WTC11 (cell line): ENCODE measurements around the gene PHB1.

Experiments used
- ATF1 ChIP-seq: sonication (generic); formaldehyde crosslinking; IDR thresholded peaks from 2 replicates; pipeline ENCODE4 v1.8.1; 2023; ENCODE audit warnings: mild to moderate bottlenecking, moderate library complexity, missing genetic modification reagents
- ELF4 ChIP-seq: sonication (generic); formaldehyde crosslinking; IDR thresholded peaks from 2 replicates; pipeline ENCODE4 v1.8.1; 2022; ENCODE audit warnings: low read depth, mild to moderate bottlenecking, moderate library complexity, missing genetic modification reagents
- ERG ChIP-seq: fragments of 250-450 bp; sonication (Bioruptor Pico); IDR thresholded peaks from 2 replicates; pipeline ENCODE4 v1.8.0; 2021; ENCODE audit warnings: mild to moderate bottlenecking
- ETV6 ChIP-seq: sonication (generic); formaldehyde crosslinking; IDR thresholded peaks from 2 replicates; pipeline ENCODE4 v1.8.1; 2022; ENCODE audit warnings: mild to moderate bottlenecking, missing genetic modification reagents
- IRF1 ChIP-seq: sonication (generic); formaldehyde crosslinking; IDR thresholded peaks from 2 replicates; pipeline ENCODE4 v1.8.0; 2023; ENCODE audit warnings: missing genetic modification reagents
- IRF2 ChIP-seq: sonication (generic); formaldehyde crosslinking; IDR thresholded peaks from 2 replicates; pipeline ENCODE4 v1.8.0; 2022; ENCODE audit warnings: low read depth, missing genetic modification reagents, borderline replicate concordance
- KAT7 ChIP-seq: sonication (generic); formaldehyde crosslinking; IDR thresholded peaks from 2 replicates; pipeline ENCODE4 v1.8.1; 2023; ENCODE audit warnings: missing genetic modification reagents, mild to moderate bottlenecking, borderline replicate concordance
- SP1 ChIP-seq: sonication (generic); formaldehyde crosslinking; conservative IDR thresholded peaks from 2 replicates; pipeline ENCODE4 v1.8.1; 2022; ENCODE audit warnings: missing genetic modification reagents
- ZNF671 ChIP-seq: fragments of 250-450 bp; sonication (Bioruptor Pico); IDR thresholded peaks from 2 replicates; pipeline ENCODE4 v1.8.0; 2021; ENCODE audit warnings: mild to moderate bottlenecking
- TF ChIP-seq, protein P1 (sequence below): fragments of 200-600 bp; IDR thresholded peaks from 2 replicates; pipeline ENCODE4 v1.8.0; 2022; ENCODE audit warnings: antibody characterized with exemption
- TF ChIP-seq, protein P2 (sequence below): sonication (generic); formaldehyde crosslinking; IDR thresholded peaks from 2 replicates; pipeline ENCODE4 v1.8.1; 2023; ENCODE audit warnings: mild to moderate bottlenecking, missing genetic modification reagents
- TF ChIP-seq, protein P3 (sequence below): sonication (generic); formaldehyde crosslinking; IDR thresholded peaks from 2 replicates; pipeline ENCODE4 v1.8.1; 2022; ENCODE audit warnings: missing genetic modification reagents, borderline replicate concordance

DNA sequence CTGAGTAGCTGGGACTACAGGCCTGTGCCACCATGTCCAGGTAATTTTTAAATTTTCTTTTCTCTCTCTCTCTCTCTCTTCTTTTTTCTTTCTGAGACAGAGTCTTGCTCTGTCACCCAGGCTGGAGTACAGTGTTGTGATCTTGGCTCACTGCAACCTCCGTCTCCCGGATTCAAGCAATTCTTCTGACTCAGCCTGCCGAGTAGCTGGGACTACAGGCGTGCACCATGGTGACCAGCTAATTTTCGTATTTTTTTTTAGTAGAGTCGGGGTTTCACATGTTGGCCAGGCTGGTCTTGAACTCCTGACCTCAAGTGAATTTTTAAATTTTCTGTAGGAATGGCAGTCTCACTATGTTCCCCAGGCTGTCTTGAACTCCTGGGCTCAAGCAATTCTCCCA lies 41.6 kb downstream of the PHB1 start:
- TF ChIP-seq IRF1 (CRISPR knock-in tag) (no peak), ZNF671 (no peak), SP1 (CRISPR knock-in tag) (no peak), ETV6 (no peak), ERG (CRISPR knock-in tag) (no peak), KAT7 (CRISPR knock-in tag) (no peak), ATF1 (CRISPR knock-in tag) (no peak), ELF4 (CRISPR knock-in tag) (no peak), IRF2 (CRISPR knock-in tag) (no peak)
- TF ChIP-seq, protein P1, sequence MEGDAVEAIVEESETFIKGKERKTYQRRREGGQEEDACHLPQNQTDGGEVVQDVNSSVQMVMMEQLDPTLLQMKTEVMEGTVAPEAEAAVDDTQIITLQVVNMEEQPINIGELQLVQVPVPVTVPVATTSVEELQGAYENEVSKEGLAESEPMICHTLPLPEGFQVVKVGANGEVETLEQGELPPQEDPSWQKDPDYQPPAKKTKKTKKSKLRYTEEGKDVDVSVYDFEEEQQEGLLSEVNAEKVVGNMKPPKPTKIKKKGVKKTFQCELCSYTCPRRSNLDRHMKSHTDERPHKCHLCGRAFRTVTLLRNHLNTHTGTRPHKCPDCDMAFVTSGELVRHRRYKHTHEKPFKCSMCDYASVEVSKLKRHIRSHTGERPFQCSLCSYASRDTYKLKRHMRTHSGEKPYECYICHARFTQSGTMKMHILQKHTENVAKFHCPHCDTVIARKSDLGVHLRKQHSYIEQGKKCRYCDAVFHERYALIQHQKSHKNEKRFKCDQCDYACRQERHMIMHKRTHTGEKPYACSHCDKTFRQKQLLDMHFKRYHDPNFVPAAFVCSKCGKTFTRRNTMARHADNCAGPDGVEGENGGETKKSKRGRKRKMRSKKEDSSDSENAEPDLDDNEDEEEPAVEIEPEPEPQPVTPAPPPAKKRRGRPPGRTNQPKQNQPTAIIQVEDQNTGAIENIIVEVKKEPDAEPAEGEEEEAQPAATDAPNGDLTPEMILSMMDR: no peak
- TF ChIP-seq, protein P2, sequence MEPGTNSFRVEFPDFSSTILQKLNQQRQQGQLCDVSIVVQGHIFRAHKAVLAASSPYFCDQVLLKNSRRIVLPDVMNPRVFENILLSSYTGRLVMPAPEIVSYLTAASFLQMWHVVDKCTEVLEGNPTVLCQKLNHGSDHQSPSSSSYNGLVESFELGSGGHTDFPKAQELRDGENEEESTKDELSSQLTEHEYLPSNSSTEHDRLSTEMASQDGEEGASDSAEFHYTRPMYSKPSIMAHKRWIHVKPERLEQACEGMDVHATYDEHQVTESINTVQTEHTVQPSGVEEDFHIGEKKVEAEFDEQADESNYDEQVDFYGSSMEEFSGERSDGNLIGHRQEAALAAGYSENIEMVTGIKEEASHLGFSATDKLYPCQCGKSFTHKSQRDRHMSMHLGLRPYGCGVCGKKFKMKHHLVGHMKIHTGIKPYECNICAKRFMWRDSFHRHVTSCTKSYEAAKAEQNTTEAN (CRISPR knock-in tag): no peak
- TF ChIP-seq, protein P3, sequence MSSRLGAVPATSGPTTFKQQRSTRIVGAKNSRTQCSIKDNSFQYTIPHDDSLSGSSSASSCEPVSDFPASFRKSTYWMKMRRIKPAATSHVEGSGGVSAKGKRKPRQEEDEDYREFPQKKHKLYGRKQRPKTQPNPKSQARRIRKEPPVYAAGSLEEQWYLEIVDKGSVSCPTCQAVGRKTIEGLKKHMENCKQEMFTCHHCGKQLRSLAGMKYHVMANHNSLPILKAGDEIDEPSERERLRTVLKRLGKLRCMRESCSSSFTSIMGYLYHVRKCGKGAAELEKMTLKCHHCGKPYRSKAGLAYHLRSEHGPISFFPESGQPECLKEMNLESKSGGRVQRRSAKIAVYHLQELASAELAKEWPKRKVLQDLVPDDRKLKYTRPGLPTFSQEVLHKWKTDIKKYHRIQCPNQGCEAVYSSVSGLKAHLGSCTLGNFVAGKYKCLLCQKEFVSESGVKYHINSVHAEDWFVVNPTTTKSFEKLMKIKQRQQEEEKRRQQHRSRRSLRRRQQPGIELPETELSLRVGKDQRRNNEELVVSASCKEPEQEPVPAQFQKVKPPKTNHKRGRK (CRISPR knock-in tag): no peak
